ENCODE data around the gene NPIPB6.
A peak's percentile ranks its signal among the peaks of the same experiment; 100 is the strongest.

DNA sequence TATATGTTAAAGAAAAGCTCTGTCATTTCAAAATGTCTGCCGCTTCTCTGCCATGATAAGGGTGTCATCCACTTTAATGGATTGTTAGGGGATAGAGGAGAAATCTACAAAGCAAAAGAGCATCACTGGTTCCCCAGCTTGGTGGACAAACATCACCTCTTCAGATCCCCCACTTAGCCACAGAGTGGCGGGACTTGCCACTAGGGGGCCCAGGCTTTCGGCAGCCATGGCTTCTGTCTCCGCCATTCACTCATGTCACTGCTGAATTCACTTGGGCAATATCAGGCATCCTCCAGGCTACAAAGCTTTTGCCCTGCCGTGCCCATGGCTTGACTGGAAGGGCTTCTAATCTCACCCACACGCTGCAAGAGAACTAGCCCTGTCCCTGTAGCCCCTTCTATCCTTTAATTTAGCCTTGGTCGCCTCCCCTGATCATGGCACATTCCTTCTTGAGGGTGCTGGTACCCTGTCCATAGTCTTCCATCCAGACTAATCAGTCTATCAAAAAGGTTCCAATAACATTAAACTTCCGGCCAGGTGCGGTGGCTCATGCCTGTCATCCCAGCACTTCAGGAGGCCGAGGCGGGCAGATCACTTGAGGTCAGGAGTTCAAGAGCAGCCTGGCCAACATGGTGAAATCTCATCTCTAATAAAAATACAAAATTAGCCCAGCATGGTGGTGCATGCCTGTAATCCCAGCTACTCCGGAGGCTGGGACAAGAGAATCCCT, 36.3 kb downstream of the NPIPB6 start:
- TF ChIP-seq, protein P1, sequence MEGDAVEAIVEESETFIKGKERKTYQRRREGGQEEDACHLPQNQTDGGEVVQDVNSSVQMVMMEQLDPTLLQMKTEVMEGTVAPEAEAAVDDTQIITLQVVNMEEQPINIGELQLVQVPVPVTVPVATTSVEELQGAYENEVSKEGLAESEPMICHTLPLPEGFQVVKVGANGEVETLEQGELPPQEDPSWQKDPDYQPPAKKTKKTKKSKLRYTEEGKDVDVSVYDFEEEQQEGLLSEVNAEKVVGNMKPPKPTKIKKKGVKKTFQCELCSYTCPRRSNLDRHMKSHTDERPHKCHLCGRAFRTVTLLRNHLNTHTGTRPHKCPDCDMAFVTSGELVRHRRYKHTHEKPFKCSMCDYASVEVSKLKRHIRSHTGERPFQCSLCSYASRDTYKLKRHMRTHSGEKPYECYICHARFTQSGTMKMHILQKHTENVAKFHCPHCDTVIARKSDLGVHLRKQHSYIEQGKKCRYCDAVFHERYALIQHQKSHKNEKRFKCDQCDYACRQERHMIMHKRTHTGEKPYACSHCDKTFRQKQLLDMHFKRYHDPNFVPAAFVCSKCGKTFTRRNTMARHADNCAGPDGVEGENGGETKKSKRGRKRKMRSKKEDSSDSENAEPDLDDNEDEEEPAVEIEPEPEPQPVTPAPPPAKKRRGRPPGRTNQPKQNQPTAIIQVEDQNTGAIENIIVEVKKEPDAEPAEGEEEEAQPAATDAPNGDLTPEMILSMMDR (IDR thresholded peaks at IDR 0.05) = peak; percentile 76
- no peak for TF ChIP-seq ZFX (IDR thresholded peaks at IDR 0.05; ENCODE audit: borderline replicate concordance)
